Ectodermal cell (in vitro differentiated cells): ENCODE results near the gene SPATA45.
"Not testable (repeated sequence)": the region's sequence is repeated elsewhere in the genome, so short reads cannot be mapped to it uniquely, and the experiment has no call there.

Source experiments
- H3K27ac ChIP-seq: 2 replicates; pipeline ENCODE4 v1.7.0; 2013; ENCODE audit warnings: mild to moderate bottlenecking, low read depth, low read length; ENCODE audit not compliant: insufficient read depth, poor library complexity, severe bottlenecking
- H3K27me3 ChIP-seq: 2 replicates; pipeline ENCODE4 v1.7.0; 2013; ENCODE audit warnings: mild to moderate bottlenecking, low read length; ENCODE audit not compliant: insufficient read depth, control insufficient read depth, poor library complexity, severe bottlenecking
- H3K36me3 ChIP-seq: one replicate; pipeline ENCODE4 v1.7.0; 2013; ENCODE audit warnings: low read length; ENCODE audit not compliant: control insufficient read depth, insufficient read depth
- H3K4me1 ChIP-seq: one replicate; pipeline ENCODE4 v1.7.0; 2013; ENCODE audit warnings: low read length; ENCODE audit not compliant: control insufficient read depth, insufficient read depth
- H3K4me3 ChIP-seq: 2 replicates; pipeline ENCODE4 v1.7.0; 2013; ENCODE audit warnings: low read depth, low read length, control low read depth; ENCODE audit not compliant: insufficient read depth
- H3K9me3 ChIP-seq: 2 replicates; pipeline ENCODE4 v1.7.0; 2013; ENCODE audit warnings: mild to moderate bottlenecking, low read length, moderate library complexity; ENCODE audit not compliant: control insufficient read depth
- WGBS, 2 experiments: methylation state at CpG; one replicate each; pipeline ENCODE4 v1.1.7; 2013; ENCODE audit warnings: missing lambda C conversion rate in 2 of 2; 5-methylcytosine and 5-hydroxymethylcytosine counted together

SPATA45 gene

DNA sequence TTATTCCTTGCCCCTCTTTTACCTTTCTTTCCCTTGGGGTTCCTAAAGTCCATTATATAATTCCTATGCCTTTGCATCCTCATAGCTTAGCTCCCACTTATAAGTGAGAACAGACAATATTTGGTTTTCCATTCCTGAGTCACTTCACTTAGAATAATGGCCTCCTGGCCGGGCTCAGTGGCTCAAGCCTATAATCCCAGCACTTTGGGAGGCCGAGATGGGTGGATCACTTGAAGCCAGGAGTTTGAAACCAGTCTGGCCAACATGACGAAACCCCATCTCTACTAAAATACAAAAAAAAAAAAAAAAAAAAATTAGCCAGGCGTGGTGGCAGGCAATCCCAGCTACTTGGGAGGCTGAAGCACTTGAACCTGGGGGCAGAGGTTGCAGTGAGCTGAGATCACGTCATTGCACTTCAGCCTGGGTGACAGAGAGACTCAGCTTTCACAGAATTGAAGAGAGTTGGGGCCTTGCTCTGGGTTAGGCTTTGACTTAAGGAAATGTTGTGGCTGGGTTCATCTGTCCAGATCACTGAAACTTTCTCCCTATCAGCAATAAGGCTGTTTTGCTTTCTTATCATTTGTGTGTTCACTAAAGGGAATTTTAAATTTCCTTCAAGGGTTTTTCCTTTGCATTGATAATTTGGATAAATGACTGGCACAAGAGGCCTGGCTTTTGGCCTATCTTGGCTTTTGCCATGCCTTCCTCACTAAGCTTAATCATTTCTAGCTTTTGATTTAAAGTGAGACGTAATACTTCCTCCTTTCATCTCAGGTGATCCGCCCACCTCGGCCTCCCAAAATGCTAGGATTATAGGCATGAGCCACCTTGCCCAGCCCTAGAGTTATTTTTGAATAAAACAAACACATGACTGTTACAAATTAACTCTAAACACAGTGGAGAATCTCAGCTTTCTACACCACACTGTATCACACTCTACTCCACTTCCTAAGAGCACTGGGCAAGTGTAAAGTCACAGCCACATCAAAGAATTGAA, 13.9 kb downstream of the SPATA45 start:
- H3K4me3 ChIP-seq, H3K27ac ChIP-seq, H3K36me3 ChIP-seq, H3K27me3 ChIP-seq, H3K9me3 ChIP-seq, H3K4me1 ChIP-seq: not testable (repeated sequence)
- 87% methylated on average over 8 of the region's 8 CpGs for WGBS, 2 experiments

DNA sequence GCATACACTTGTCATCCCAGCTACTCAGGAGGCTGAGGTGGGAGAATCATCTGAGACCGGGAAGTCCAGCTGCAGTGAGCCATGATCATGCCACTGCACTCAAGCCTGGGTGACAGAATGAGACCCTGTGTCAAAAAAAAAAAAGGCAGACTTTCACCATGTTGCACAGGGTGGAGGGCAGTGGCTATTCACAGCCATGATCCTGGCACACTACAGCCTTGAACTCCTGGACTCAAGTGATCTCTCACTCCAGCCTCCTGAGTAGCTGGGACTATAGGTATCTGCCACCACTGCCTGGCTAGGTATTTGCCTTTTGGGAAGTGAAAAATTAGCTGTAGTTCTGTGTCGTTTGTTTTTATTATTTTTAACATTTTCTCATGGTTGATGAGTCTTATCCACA, 19.1 kb downstream of the SPATA45 start:
- Histone ChIP-seq H3K36me3 (no peaks in the 10 kb centered on the region), H3K9me3 (no peaks in the 10 kb centered on the region), H3K27me3 (no peaks in the 10 kb centered on the region), H3K4me3 (no peak overlapping the region), H3K4me1 (no peaks in the 10 kb centered on the region), H3K27ac (no peak overlapping the region)
- WGBS, 2 experiments = 89 to 93% methylated on average over 1 of the region's 2 CpGs

DNA sequence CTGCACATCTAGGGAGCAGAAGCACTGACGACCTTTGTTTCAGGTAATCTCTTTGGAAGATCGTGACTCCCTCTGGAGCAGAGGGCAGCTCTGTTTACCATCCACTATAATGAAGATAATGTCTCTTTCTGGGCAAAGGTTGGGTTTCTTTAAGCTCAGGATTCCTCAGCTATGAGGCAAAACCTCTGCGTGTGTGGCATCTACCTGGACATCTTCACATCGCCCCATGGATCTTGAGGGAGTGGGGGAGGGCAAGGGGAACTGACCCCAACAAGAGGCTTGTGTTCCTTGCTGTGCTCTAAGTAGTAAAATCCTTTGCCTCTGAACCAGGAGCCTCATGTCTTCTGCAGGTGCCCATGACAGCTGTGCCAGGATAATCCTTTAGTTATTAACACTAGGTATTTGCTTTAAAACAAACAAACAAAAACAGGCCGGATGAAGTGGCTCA, 19.6 kb downstream of the SPATA45 start:
- H3K4me1 ChIP-seq = no peaks in the 10 kb centered on the region
- no peaks in the 10 kb centered on the region for H3K36me3 ChIP-seq
- H3K27me3 ChIP-seq = no peaks in the 10 kb centered on the region
- no peak overlapping the region for H3K4me3 ChIP-seq
- WGBS, 2 experiments = 90 to 97% methylated on average over 5 of the region's 5 CpGs
- no peak overlapping the region for H3K27ac ChIP-seq
- no peaks in the 10 kb centered on the region for H3K9me3 ChIP-seq

DNA sequence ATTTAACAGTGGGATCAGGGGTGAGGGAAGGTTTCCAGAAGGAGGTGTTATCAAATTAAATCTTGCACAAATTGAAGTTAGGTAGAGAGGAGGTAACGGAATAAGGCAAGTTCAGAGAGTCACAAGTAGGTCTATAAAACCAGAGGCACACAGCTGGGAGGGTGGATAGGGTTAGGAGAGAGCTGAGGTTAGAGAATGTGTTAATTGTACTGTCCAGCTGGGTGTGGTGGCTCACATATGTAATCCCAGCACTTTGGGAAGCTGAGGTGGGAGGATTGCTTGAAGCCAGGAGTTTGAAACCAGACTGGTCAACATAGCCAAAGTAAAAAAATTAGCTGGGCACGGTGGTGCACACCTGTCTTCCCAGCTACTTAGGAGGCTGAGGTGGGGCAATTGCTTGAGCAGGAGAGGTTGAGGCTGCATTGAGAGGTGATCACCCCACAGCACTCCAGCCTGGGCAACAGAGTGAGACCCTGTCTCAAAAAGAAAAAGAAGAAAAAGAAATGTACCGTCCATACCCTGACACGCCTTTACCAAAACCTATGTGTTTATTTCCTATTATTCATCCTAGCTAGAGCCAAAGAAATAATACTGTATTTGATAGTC, 20.2 kb downstream of the SPATA45 start:
- H3K9me3 ChIP-seq = no peaks in the 10 kb centered on the region
- H3K4me3 ChIP-seq = no peak overlapping the region
- no peaks in the 10 kb centered on the region for H3K4me1 ChIP-seq
- 89 to 97% methylated on average over 2 to 3 of the region's 4 CpGs for WGBS, 2 experiments
- no peaks in the 10 kb centered on the region for H3K36me3 ChIP-seq
- no peak overlapping the region for H3K27ac ChIP-seq
- H3K27me3 ChIP-seq = no peaks in the 10 kb centered on the region

DNA sequence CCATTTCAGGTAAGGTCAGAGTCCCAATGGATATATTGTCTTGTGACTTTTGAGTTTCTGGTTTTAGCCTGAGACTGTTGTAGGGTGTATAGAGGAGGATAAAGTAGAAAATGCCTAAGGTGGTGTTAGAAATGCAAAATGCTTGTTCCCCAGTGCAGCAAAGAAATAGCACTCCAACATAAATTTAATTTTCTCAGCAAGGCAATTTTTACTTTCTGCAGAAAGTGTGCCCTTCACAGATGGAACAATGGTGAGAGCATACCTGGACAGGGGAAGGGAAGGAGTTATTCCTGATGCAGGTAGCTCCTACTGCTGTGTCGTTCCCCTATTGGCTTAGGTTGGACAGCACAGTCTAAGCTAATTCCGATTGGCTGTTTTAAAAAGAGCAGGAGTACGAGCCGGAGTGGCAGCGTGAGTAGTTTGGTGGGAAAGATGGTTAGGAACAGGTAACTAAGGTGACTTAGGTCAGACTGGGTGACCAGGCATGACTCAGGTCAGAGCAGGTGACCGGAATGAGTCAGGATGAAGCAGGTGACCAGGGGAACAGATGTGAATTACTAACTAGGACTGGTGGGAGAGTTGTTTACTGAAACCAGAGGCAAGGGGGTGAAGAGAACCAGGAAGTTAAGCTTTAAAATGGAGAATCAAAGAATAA, 21.5 kb downstream of the SPATA45 start:
- 94 to 95% methylated on average over 6 of the region's 6 CpGs for WGBS, 2 experiments
- Histone ChIP-seq H3K4me3 (no peak overlapping the region), H3K27me3 (no peaks in the 10 kb centered on the region)

DNA sequence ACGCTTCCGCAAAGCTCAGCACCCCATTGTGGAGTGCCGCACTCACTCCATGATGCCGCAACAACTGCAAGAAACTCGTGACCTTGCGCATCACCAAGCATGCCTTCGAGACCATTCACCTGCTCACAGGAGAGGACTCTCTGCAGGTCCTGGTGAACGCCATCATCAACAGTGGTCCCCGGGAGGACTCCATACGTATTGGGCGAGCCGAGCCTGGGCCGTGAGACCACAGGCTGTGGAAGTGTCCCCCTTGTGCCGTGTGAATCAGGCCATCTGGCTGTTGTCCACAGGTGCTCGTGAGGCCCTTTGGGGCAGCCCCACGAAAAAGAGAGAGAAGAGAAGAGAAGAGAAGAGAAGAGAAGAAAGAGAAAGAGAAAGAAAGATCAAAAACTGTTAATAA, 23.2 kb downstream of the SPATA45 start:
- H3K27me3 ChIP-seq = no peaks in the 10 kb centered on the region
- 95% methylated on average over 16 of the region's 16 CpGs for WGBS, 2 experiments
- no peaks in the 10 kb centered on the region for H3K36me3 ChIP-seq
- no peaks in the 10 kb centered on the region for H3K9me3 ChIP-seq
- H3K4me3 ChIP-seq = no peak overlapping the region
- H3K4me1 ChIP-seq = no peaks in the 10 kb centered on the region
- H3K27ac ChIP-seq = no peak overlapping the region

More for the DNA sequence above, 21.5 kb downstream of the SPATA45 start:
- Histone ChIP-seq H3K9me3 (no peaks in the 10 kb centered on the region), H3K36me3 (no peaks in the 10 kb centered on the region), H3K4me1 (no peaks in the 10 kb centered on the region), H3K27ac (no peak overlapping the region)

DNA sequence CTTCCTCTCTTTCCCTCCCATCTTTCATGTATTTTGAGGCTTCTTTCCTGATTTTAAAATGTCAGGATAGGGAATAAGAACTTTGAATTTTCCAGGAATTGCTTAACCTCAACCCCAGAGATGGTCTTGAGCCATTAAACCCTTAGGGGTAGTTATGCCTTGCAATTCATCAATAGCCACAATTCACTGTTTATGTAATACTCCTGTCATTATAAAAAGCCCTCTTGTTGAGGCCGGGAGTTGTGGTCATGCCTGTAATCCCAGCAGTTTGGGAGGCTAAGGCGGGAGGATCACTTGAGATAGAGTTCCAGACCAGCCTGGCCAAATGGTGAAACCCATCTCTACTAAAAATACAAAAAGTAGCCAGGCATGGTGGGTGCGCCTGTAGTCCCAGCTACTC, 24.5 kb downstream of the SPATA45 start:
- Histone ChIP-seq H3K4me1 (no peaks in the 10 kb centered on the region), H3K36me3 (no peaks in the 10 kb centered on the region), H3K9me3 (no peaks in the 10 kb centered on the region), H3K27ac (no peak overlapping the region), H3K27me3 (no peaks in the 10 kb centered on the region), H3K4me3 (no peak overlapping the region)
- WGBS, 2 experiments = 95 to 97% methylated on average over 3 of the region's 3 CpGs

DNA sequence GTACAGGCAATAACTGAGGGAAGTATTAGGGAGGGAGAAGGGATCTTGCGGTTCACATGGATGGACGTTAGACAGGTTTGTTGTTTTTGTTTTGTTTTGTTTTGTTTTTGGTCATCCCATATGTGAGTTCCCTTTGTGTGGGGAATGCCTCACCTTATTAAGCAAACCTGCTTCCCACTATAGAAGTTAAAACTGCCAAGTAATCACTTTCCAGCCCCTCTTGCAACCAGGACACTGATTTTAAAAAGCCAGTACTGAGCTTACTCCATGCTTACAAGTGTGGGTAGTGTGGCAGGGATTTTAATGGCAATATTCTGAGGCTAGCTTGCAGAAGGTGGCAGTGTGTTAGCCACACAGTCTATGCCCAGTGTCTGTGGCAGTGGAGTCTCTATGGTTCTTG, 26.5 kb downstream of the SPATA45 start:
- H3K4me1 ChIP-seq = no peaks in the 10 kb centered on the region
- H3K9me3 ChIP-seq = no peaks in the 10 kb centered on the region
- H3K27ac ChIP-seq = no peak overlapping the region
- no peaks in the 10 kb centered on the region for H3K27me3 ChIP-seq
- H3K4me3 ChIP-seq = no peak overlapping the region
- 92 to 95% methylated on average over 2 of the region's 2 CpGs for WGBS, 2 experiments
- no peaks in the 10 kb centered on the region for H3K36me3 ChIP-seq

DNA sequence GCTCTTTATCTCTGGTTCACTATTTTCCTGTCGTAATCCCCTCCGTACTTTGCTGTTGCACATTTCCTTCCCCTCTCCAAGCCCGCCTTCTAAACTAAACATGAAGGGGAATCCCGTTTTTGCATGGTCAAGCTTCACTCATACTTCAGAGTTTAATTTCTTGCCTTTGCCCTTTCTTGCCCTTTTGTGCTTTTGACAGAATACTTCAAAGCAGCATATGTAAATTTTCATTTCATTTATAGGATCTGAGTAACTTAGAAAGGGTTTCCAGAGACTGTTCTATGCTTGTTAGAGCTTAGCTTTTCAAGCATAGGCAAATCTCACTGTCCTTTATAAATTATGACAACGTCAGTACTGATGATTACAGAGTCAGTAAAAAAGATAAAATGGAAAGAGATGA, 27.7 kb downstream of the SPATA45 start:
- no peaks in the 10 kb centered on the region for H3K36me3 ChIP-seq
- WGBS, 2 experiments = 87 to 88% methylated on average over 4 to 5 of the region's 5 CpGs
- H3K4me1 ChIP-seq = no peaks in the 10 kb centered on the region
- no peak overlapping the region for H3K27ac ChIP-seq
- H3K27me3 ChIP-seq = no peaks in the 10 kb centered on the region
- no peak overlapping the region for H3K4me3 ChIP-seq
- no peaks in the 10 kb centered on the region for H3K9me3 ChIP-seq
